Activated B cell treated with CpG ODN at 0.5 μM for 24 hours (primary cell): Measurements from ENCODE around the gene MGMT. TPM values are rescaled to one million over a fixed set of nuclear protein-coding genes. Genes with fewer than 3 reads are reported as not detected.
A peak's percentile ranks its signal among the peaks of the same experiment; 100 is the strongest.

ENCODE experiments used
- ATAC-seq: fragments of 200-7000 bp; cut with Tn5 transposase; one replicate; pipeline ENCODE4 v1.10.0; 2021; ENCODE audit warnings: low read depth, mild to moderate bottlenecking, moderate library complexity
- CTCF ChIA-PET: fragments of 350-600 bp; sonication (Branson Sonifier 250); formaldehyde crosslinking; loops from one replicate; lab custom pipeline; 2021; ENCODE audit warnings: antibody characterized with exemption; lab: Charles Lee
- POLR2A ChIA-PET: fragments of 350-600 bp; sonication (Branson Sonifier 250); formaldehyde crosslinking; loops from one replicate; lab custom pipeline; 2021; ENCODE audit warnings: antibody characterized with exemption; lab: Charles Lee
- DNase-seq: peaks from one replicate; pipeline ENCODE4 v3.0.0; 2022
- H3K27ac Mint-ChIP-seq: one replicate; pipeline ENCODE4 v1.8.0; 2020; ENCODE audit warnings: mixed read lengths
- H3K27me3 Mint-ChIP-seq: one replicate; pipeline ENCODE4 v1.8.0; 2021; ENCODE audit warnings: mixed read lengths
- H3K36me3 Mint-ChIP-seq: one replicate; pipeline ENCODE4 v1.8.0; 2021; ENCODE audit warnings: low read depth, mixed read lengths
- H3K4me1 Mint-ChIP-seq: one replicate; pipeline ENCODE4 v1.8.0; 2021; ENCODE audit warnings: mixed read lengths
- H3K4me3 Mint-ChIP-seq: one replicate; pipeline ENCODE4 v1.8.0; 2020; ENCODE audit warnings: mild to moderate bottlenecking, mixed read lengths
- H3K9me3 Mint-ChIP-seq: one replicate; pipeline ENCODE4 v1.8.0; 2020; ENCODE audit warnings: mixed read lengths
- CTCF ChIP-seq: fragments of 200-600 bp; IDR thresholded peaks from one replicate; pipeline ENCODE4 v1.8.0; 2022; ENCODE audit warnings: antibody characterized with exemption, mild to moderate bottlenecking
- intact Hi-C: fragments of 100-400 bp; cut with micrococcal nuclease; formaldehyde crosslinking; loops from one replicate; pipeline ENCODE4 v1.15.1; 2024
- total RNA-seq: library from RNA; stranded (reverse); gene quantifications from 2 replicates; pipeline ENCODE4 v1.2.3, GENCODE V29; 2022

The MGMT gene
- total RNA-seq, 1 donor from 2014 or later = 25.8 TPM

DNA sequence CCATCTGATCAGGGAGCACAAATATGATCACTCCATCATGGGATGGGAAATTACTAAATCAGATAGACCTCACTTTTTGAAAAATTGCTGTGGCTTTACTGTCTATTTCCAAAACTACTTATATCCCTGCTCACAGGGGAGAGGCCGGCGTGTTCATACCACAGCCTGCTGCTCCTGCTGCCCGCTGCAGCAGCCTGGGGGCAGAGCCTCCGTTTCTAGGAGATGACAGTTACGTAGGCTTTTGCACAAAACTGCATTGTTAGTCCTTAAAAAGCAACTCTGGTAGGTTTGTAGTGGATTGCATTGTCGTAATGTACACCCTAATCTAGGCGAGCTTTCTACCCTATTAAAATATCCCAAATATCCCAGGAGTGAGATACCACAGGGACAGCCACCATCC is 293.4 kb downstream of the MGMT start:
- TF ChIP-seq CTCF = no peak
- peaks cover 36% of the 10 kb centered on the region for H3K36me3 Mint-ChIP-seq
- POLR2A ChIA-PET = no interaction called here
- H3K27me3 Mint-ChIP-seq = no peaks in the 10 kb centered on the region
- intact Hi-C loops = no loop called here
- H3K4me1 Mint-ChIP-seq = peaks cover 8% of the 10 kb centered on the region
- no peak overlapping the region for H3K4me3 Mint-ChIP-seq
- DNase-seq (no peak), ATAC-seq (no peak)
- H3K9me3 Mint-ChIP-seq = no peaks in the 10 kb centered on the region
- CTCF ChIA-PET = no interaction called here
- H3K27ac Mint-ChIP-seq = no peak overlapping the region

GRCh38 chr10:129761197-129761972 is 294.3 kb downstream of the MGMT start:
- Mint-ChIP-seq H3K27ac (no peak overlapping the region), H3K9me3 (no peaks in the 10 kb centered on the region), H3K27me3 (no peaks in the 10 kb centered on the region), H3K4me1 (peaks cover 8% of the 10 kb centered on the region), H3K36me3 (peaks cover 36% of the 10 kb centered on the region), H3K4me3 (no peak overlapping the region)
- DNase-seq = peak; percentile 1
- POLR2A ChIA-PET = no interaction called here
- intact Hi-C loops = no loop called here
- no peak for ATAC-seq
- TF ChIP-seq CTCF = no peak
- CTCF ChIA-PET = no interaction called here

- intact Hi-C loops = no loop called here
- no peak for DNase-seq
- Mint-ChIP-seq H3K4me1 (peaks cover 3% of the 10 kb centered on the region), H3K27ac (no peak overlapping the region), H3K27me3 (no peaks in the 10 kb centered on the region), H3K36me3 (peaks cover 36% of the 10 kb centered on the region), H3K4me3 (no peak overlapping the region), H3K9me3 (no peaks in the 10 kb centered on the region)
- TF ChIP-seq CTCF = no peak
- ATAC-seq = no peak
- POLR2A ChIA-PET = no interaction called here
- CTCF ChIA-PET = no interaction called here
Observed at GRCh38 chr10:129761981-129762956, 295.2 kb downstream of the MGMT start.

GRCh38 chr10:129764011-129764900 is 297.2 kb downstream of the MGMT start:
- ATAC-seq = no peak
- H3K36me3 Mint-ChIP-seq = peaks cover 36% of the 10 kb centered on the region
- no peaks in the 10 kb centered on the region for H3K4me1 Mint-ChIP-seq
- intact Hi-C loops = no loop called here
- DNase-seq = peak; percentile 8
- ChIA-PET CTCF (no interaction called here), POLR2A (no interaction called here)
- H3K27ac Mint-ChIP-seq = no peak overlapping the region
- no peaks in the 10 kb centered on the region for H3K27me3 Mint-ChIP-seq
- TF ChIP-seq CTCF = no peak
- H3K4me3 Mint-ChIP-seq = no peak overlapping the region
- no peaks in the 10 kb centered on the region for H3K9me3 Mint-ChIP-seq
